K562 (cell line): ENCODE data around the gene NTRK1. TPM values are rescaled to one million over a fixed set of nuclear protein-coding genes. Genes with fewer than 3 reads are reported as not detected.

Experiments used
- ATAC-seq: fragments of 200-7000 bp; cut with Tn5 transposase; 3 replicates; pipeline ENCODE4 v1.9.1; 2020; ENCODE audit warnings: moderate library complexity
- BruUV-seq: library from RNA; stranded (reverse); fragments of 400-500 nt; replicated peaks from 2 replicates; lab custom pipeline; 2021; lab: Mats Ljungman, UMichigan
- CTCF ChIA-PET: fragments of 300-600 bp; formaldehyde crosslinking; extraction: SDS; loops from one replicate; lab custom pipeline; 2021; ENCODE audit warnings: low intra/inter-chr PET ratio; lab: Yijun Ruan, JAX
- POLR2A ChIA-PET: fragments of 300-600, 350-650 bp; sonication (Branson Sonifier 250); formaldehyde crosslinking; extraction: SDS; loops from one replicate; lab custom pipeline; 2021; ENCODE audit warnings: antibody characterized with exemption, inconsistent platforms; lab: Yijun Ruan, JAX
- DNase-seq, 4 experiments: peaks; one replicate each; pipeline versions ENCODE4 v3.0.0 to v3.0.0-alpha.2; 2011 to 2018; ENCODE audit warnings: low spot score in 3 of 4, mixed read lengths in 3 of 4; ENCODE audit errors: extremely low read depth in 1 of 4
- FAIRE-seq: peaks from 2 replicates; lab custom pipeline; 2011; peaks lifted over from hg19 to GRCh38; lab: Jason Lieb, UNC
- H2AFZ ChIP-seq: 2 replicates; pipeline ENCODE4 v1.6.0; 2011; ENCODE audit warnings: low read depth, low read length, control low read depth, inconsistent platforms
- H3K27ac ChIP-seq: fragments of 200-600 bp; 3 replicates; pipeline ENCODE4 v1.8.0; 2011; ENCODE audit warnings: low read depth, mild to moderate bottlenecking, control low read depth, inconsistent platforms, low read length, moderate library complexity, mixed read lengths; ENCODE audit errors: extremely low read depth
- H3K27me3 ChIP-seq, 2 experiments: fragments of 300-600 bp in 1 of 2; 2 replicates in 1 of 2; 3 replicates in 1 of 2; pipeline versions ENCODE4 v1.6.0 to v1.8.0; 2011; ENCODE audit warnings: inconsistent platforms in 2 of 2, low read length in 2 of 2, mild to moderate bottlenecking in 1 of 2, mixed read lengths in 1 of 2, moderate library complexity in 1 of 2; ENCODE audit not compliant: control insufficient read depth in 2 of 2, insufficient read depth in 2 of 2
- H3K36me3 ChIP-seq: fragments of 300-600 bp; 3 replicates; pipeline ENCODE4 v1.8.0; 2011; ENCODE audit warnings: mild to moderate bottlenecking, low read length, inconsistent platforms; ENCODE audit not compliant: control insufficient read depth, insufficient read depth
- H3K4me1 ChIP-seq, 2 experiments: fragments of 200-600 bp in 1 of 2; replicated peaks in 1 of 2; 2 replicates in 1 of 2; 3 replicates in 1 of 2; pipeline versions ENCODE4 v1.5.1 to v1.8.0; 2011; ENCODE audit warnings: inconsistent platforms in 2 of 2, low read length in 2 of 2, mild to moderate bottlenecking in 1 of 2, mixed read lengths in 1 of 2, moderate library complexity in 1 of 2; ENCODE audit not compliant: control insufficient read depth in 2 of 2, insufficient read depth in 2 of 2
- H3K4me2 ChIP-seq: 2 replicates; pipeline ENCODE4 v1.6.1; 2011; ENCODE audit warnings: low read length, control low read depth, inconsistent platforms, mixed read lengths; ENCODE audit not compliant: insufficient read depth
- H3K4me3 ChIP-seq: fragments of 200-600 bp; sonication (generic), shearing (Covaris generic); 2 replicates; pipeline ENCODE4 v1.5.1; 2016; ENCODE audit warnings: control low read depth, inconsistent platforms
- H3K79me2 ChIP-seq: fragments of 200-600 bp; 3 replicates; pipeline ENCODE4 v1.8.0; 2011; ENCODE audit warnings: low read length, inconsistent platforms; ENCODE audit not compliant: control insufficient read depth, insufficient read depth
- H3K9ac ChIP-seq, 2 experiments: 2 replicates each; pipeline versions ENCODE4 v1.6.0 to v1.6.1; 2011; ENCODE audit warnings: low read depth in 2 of 2, low read length in 2 of 2, control low read depth in 1 of 2, inconsistent platforms in 1 of 2, mild to moderate bottlenecking in 1 of 2, mixed read lengths in 1 of 2; ENCODE audit not compliant: insufficient read depth in 1 of 2
- H3K9me1 ChIP-seq: one replicate; pipeline ENCODE4 v1.6.0; 2011; ENCODE audit warnings: inconsistent platforms, mild to moderate bottlenecking, low read length, moderate library complexity; ENCODE audit not compliant: control insufficient read depth, insufficient read depth
- H3K9me3 ChIP-seq: replicated peaks from 2 replicates; pipeline ENCODE4 v1.5.1; 2011; ENCODE audit warnings: low read depth, low read length, inconsistent platforms; ENCODE audit not compliant: control insufficient read depth, insufficient read depth
- H4K20me1 ChIP-seq: replicated peaks from 2 replicates; pipeline ENCODE4 v1.6.1; 2011; ENCODE audit warnings: low read length, inconsistent platforms, mixed read lengths; ENCODE audit not compliant: control insufficient read depth, insufficient read depth
- BCOR ChIP-seq: fragments of 450-650 bp; IDR thresholded peaks from 2 replicates; pipeline ENCODE4 v1.6.1; 2016
- CCNT2 ChIP-seq: IDR thresholded peaks from 2 replicates; pipeline ENCODE4 v1.6.1; 2011; ENCODE audit warnings: borderline replicate concordance, low read depth, mild to moderate bottlenecking, moderate library complexity, mixed read lengths, low read length; ENCODE audit not compliant: insufficient read length; ENCODE audit errors: extremely low read depth
- CTCF ChIP-seq, 3 experiments: IDR thresholded peaks in 2 of 3; conservative IDR thresholded peaks in 1 of 3; 2 replicates each; pipeline ENCODE4 v1.5.1; 2011 to 2012; ENCODE audit warnings: low read length in 3 of 3, mild to moderate bottlenecking in 3 of 3, control low read depth in 2 of 3, improper control_type of control experiment in 1 of 3, inconsistent platforms in 1 of 3, low read depth in 1 of 3, mixed read lengths in 1 of 3, moderate library complexity in 1 of 3; ENCODE audit not compliant: insufficient read depth in 2 of 3
- CXXC5 ChIP-seq: fragments of 250-450 bp; sonication (Bioruptor Pico); IDR thresholded peaks from 2 replicates; pipeline ENCODE4 v1.8.0; 2022; ENCODE audit warnings: inconsistent platforms, mild to moderate bottlenecking, moderate library complexity
- HLTF ChIP-seq: fragments of 450-650 bp; IDR thresholded peaks from 2 replicates; pipeline ENCODE4 v1.6.1; 2016
- KDM1A ChIP-seq, 2 experiments: fragments of 450-650 bp; IDR thresholded peaks; 2 replicates each; pipeline ENCODE4 v1.6.1; 2016; ENCODE audit warnings: mild to moderate bottlenecking in 2 of 2
- OTX1 ChIP-seq: fragments of 450-650 bp; formaldehyde crosslinking; IDR thresholded peaks from 2 replicates; pipeline ENCODE4 v1.4.0; 2022; ENCODE audit warnings: mild to moderate bottlenecking
- RBM25 ChIP-seq: fragments of 200-400 bp; formaldehyde crosslinking; IDR thresholded peaks from 2 replicates; pipeline ENCODE4 v1.6.1; 2018; ENCODE audit warnings: low read length, low read depth, moderate library complexity; ENCODE audit not compliant: severe bottlenecking
- TEAD1 ChIP-seq, 2 experiments: fragments of 450-650 bp in 1 of 2; sonication (generic) in 1 of 2; formaldehyde crosslinking; IDR thresholded peaks; 2 replicates each; pipeline versions ENCODE4 v1.4.0 to v1.8.0; 2020 to 2022; ENCODE audit warnings: mild to moderate bottlenecking in 2 of 2, missing genetic modification reagents in 1 of 2
- ZNF165 ChIP-seq: fragments of 250-450 bp; sonication (Bioruptor Pico); IDR thresholded peaks from 2 replicates; pipeline ENCODE4 v1.4.0; 2020; ENCODE audit warnings: borderline replicate concordance
- WGBS: fragments of 100-300 bp; shearing (Covaris generic); methylation state at CpG from one replicate; pipeline ENCODE4 v1.1.6; 2016; ENCODE audit warnings: low coverage, mixed read lengths; ENCODE audit not compliant: insufficient coverage; ENCODE audit errors: missing lambda C conversion rate; 5-methylcytosine and 5-hydroxymethylcytosine counted together
- in situ Hi-C: fragments of 300-500 bp; cut with MboI; formaldehyde crosslinking; loops from 4 replicates; pipeline ENCODE4 v1.15.0; 2018; ENCODE audit warnings: inconsistent platforms, mixed read lengths
- intact Hi-C: fragments of 100-400 bp; cut with micrococcal nuclease; formaldehyde crosslinking; loops from 2 replicates; pipeline ENCODE4 v1.14.2; 2022
- polyA plus RNA-seq, 8 experiments: library from polyadenylated mRNA; depleted of rRNA in 4 of 8; stranded (reverse) in 5 of 8; unstranded in 3 of 8; fragments of >200 nt; fragmentation: Nextera tagmentation in 2 of 8; fragmentation: Illumina TruSeq in 1 of 8; extraction: Ambion mirVana in 2 of 8; extraction: Trizol in 1 of 8; gene quantifications; 2 replicates each; pipeline versions ENCODE4 v1.2.1 to v1.2.3, GENCODE V29; 2011 to 2014; ENCODE audit warnings: inconsistent platforms in 1 of 8, missing spikeins in 1 of 8
- total RNA-seq, 7 experiments: library from RNA; depleted of rRNA in 6 of 7; stranded (reverse); fragments of >200 nt in 6 of 7; fragmentation: Illumina TruSeq in 2 of 7; extraction: Trizol in 2 of 7; gene quantifications; 2 replicates each; pipeline versions ENCODE4 v1.2.1 to v1.2.3, GENCODE V29; 2011 to 2021; ENCODE audit warnings: low replicate concordance in 1 of 7
- TF ChIP-seq, protein P1 (sequence below): sonication (generic); formaldehyde crosslinking; IDR thresholded peaks from 2 replicates; pipeline ENCODE4 v1.9.0; 2022; ENCODE audit warnings: mild to moderate bottlenecking, missing genetic modification reagents

NTRK1 gene
- total and polyA plus RNA-seq, 9 of the 15 experiments (the other 6 are each of a cell fraction or from before 2014, with no cell fraction given): 0.46 to 30.0 (median 7.9) TPM

- intact Hi-C loops: no loop called here
- H3K36me3 ChIP-seq: peaks cover 16% of the 10 kb centered on the region; the same call in 2 of the 3 replicates
- no peak overlapping the region for H3K4me3 ChIP-seq
- in situ Hi-C loops: no loop called here
- TF ChIP-seq OTX1 (CRISPR knock-in tag) (0 out of 2 replicates have a peak, but pooled peaks have one; percentile 14), CXXC5 (CRISPR knock-in tag) (no peak)
- DNase-seq: no peak
- H3K4me1 ChIP-seq: peaks cover 50 to 65% of the 10 kb centered on the region in 2 experiments
- no peak for ATAC-seq
- peaks cover 22% of the 10 kb centered on the region for H3K79me2 ChIP-seq
- TSS peak; percentile 35 for BruUV-seq
- H3K4me2 ChIP-seq: peak overlapping the region; percentile 83
- FAIRE-seq: no peak
- no peaks in the 10 kb centered on the region for H3K9me1 ChIP-seq
- no peaks in the 10 kb centered on the region for H3K27me3 ChIP-seq
- H3K9ac ChIP-seq: peak overlapping the region; percentile 83 to 96
- no peaks in the 10 kb centered on the region for H3K9me3 ChIP-seq
- ChIA-PET POLR2A (interaction anchor here (0.6 to 1.3 kb wide), 3 partner anchors 23 to 115 kb away, joined by 3 to 5 read pairs (median 3); no protein-coding TSS in a partner anchor), CTCF (interaction anchor here (0.6 kb wide), 1 partner anchor 46 kb away, joined by 3 read pairs; the partner anchor contains the start of gene NTRK1)
- peak overlapping the region; percentile 86; the same call in 2 of the 3 replicates for H3K27ac ChIP-seq
- H4K20me1 ChIP-seq: no peaks in the 10 kb centered on the region
- H2AFZ ChIP-seq: peak overlapping the region; percentile 94
- 77% methylated on average over 6 of the region's 7 CpGs for WGBS
These were observed 45.9 kb upstream of the NTRK1 start for GRCh38 chr1:156814571-156815260.

GRCh38 chr1:156815307-156815826 is 45.3 kb upstream of the NTRK1 start:
- peak overlapping the region; percentile 91; the same call in 1 of the 2 replicates for H2AFZ ChIP-seq
- H3K9me1 ChIP-seq: no peaks in the 10 kb centered on the region
- H3K79me2 ChIP-seq: peaks cover 22% of the 10 kb centered on the region
- peak overlapping the region; percentile 58 to 87; a peak in 3 of 4 replicates for H3K9ac ChIP-seq
- in situ Hi-C loops (no loop called here), intact Hi-C loops (no loop called here)
- peaks cover 16% of the 10 kb centered on the region; the same call in 2 of the 3 replicates for H3K36me3 ChIP-seq
- no peaks in the 10 kb centered on the region for H3K27me3 ChIP-seq
- ChIA-PET POLR2A (interaction anchor here (0.9 kb wide), 1 partner anchor 74 kb away, joined by 3 read pairs; no protein-coding TSS in a partner anchor), CTCF (interaction anchor here (0.6 kb wide), 1 partner anchor 57 kb away, joined by 4 read pairs; no protein-coding TSS in a partner anchor)
- H3K4me2 ChIP-seq: peak overlapping the region; percentile 83
- WGBS: 63% methylated on average over 5 of the region's 5 CpGs
- no peaks in the 10 kb centered on the region for H3K9me3 ChIP-seq
- H3K4me3 ChIP-seq: no peak overlapping the region
- FAIRE-seq (peak; percentile 35), ATAC-seq (no peak), DNase-seq (peak in 3 of 4 experiments; percentile 41 to 50 (median 50))
- no peaks in the 10 kb centered on the region for H4K20me1 ChIP-seq
- BruUV-seq: no TSS peak
- peaks cover 50 to 65% of the 10 kb centered on the region in 2 experiments for H3K4me1 ChIP-seq
- peak overlapping the region; percentile 77; the same call in 1 of the 3 replicates for H3K27ac ChIP-seq
- TF ChIP-seq TEAD1 (CRISPR knock-in tag; IDR thresholded peaks at IDR 0.05) (no peak), CCNT2 (no peak), KDM1A (IDR thresholded peaks at IDR 0.05) (peak; percentile 22 to 38; a peak in 1 of 4 replicates), BCOR (peak; percentile 79), HLTF (no peak), ZNF165 (CRISPR knock-in tag) (0 out of 2 replicates have a peak, but pooled peaks have one; percentile 23), CTCF (IDR thresholded peaks at IDR 0.05 in 2 of 3, conservative IDR thresholded peaks at IDR 0.05 in 1 of 3; ENCODE audit: insufficient read depth in 2 of 3, low read depth in 1 of 3, low read length in 3 of 3) (0 out of 6 replicates have a peak, but pooled peaks of 1 of the 3 experiments have one; percentile 9), RBM25 (peak; percentile 35)
- TF ChIP-seq, protein P1, sequence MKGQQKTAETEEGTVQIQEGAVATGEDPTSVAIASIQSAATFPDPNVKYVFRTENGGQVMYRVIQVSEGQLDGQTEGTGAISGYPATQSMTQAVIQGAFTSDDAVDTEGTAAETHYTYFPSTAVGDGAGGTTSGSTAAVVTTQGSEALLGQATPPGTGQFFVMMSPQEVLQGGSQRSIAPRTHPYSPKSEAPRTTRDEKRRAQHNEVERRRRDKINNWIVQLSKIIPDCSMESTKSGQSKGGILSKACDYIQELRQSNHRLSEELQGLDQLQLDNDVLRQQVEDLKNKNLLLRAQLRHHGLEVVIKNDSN (CRISPR knock-in tag): no peak
